HepG2 (cell line): ENCODE results near the gene SMYD4. TPM values are rescaled to one million over a fixed set of nuclear protein-coding genes. Genes with fewer than 3 reads are reported as not detected.
A peak's percentile ranks its signal among the peaks of the same experiment; 100 is the strongest.

Experiments used
- BORCS8-MEF2B ChIP-seq: sonication (generic); formaldehyde crosslinking; IDR thresholded peaks from 2 replicates; pipeline ENCODE4 v1.8.0; 2022; ENCODE audit warnings: mild to moderate bottlenecking, missing genetic modification reagents
- CC2D1A ChIP-seq: sonication (generic); formaldehyde crosslinking; IDR thresholded peaks from 2 replicates; pipeline ENCODE4 v1.8.1; 2023; ENCODE audit warnings: mild to moderate bottlenecking, missing genetic modification reagents
- CCDC6 ChIP-seq: sonication (generic); formaldehyde crosslinking; IDR thresholded peaks from 2 replicates; pipeline ENCODE4 v1.8.1; 2022; ENCODE audit warnings: mild to moderate bottlenecking, missing genetic modification reagents, moderate library complexity
- CEBPG ChIP-seq: IDR thresholded peaks from 2 replicates; pipeline ENCODE4 v1.6.1; 2016
- GATAD1 ChIP-seq: IDR thresholded peaks from 2 replicates; pipeline ENCODE4 v1.6.1; 2016; ENCODE audit warnings: missing genetic modification reagents, missing compliant biosample characterization
- HNF4A ChIP-seq: sonication (generic); formaldehyde crosslinking; IDR thresholded peaks from 2 replicates; pipeline ENCODE4 v1.4.0; 2020; ENCODE audit warnings: missing genetic modification reagents
- KAT2B ChIP-seq: fragments of 150-350 bp; IDR thresholded peaks from 2 replicates; pipeline ENCODE4 v1.6.1; 2014; ENCODE audit warnings: low read depth, low read length, borderline replicate concordance
- MAFK ChIP-seq, 2 experiments: IDR thresholded peaks in 1 of 2; conservative IDR thresholded peaks in 1 of 2; 2 replicates each; pipeline ENCODE4 v1.6.1; 2011; ENCODE audit warnings: improper control_type of control experiment in 2 of 2, low read length in 2 of 2
- NFATC3 ChIP-seq: sonication (generic); formaldehyde crosslinking; IDR thresholded peaks from 2 replicates; pipeline ENCODE4 v1.5.1; 2020; ENCODE audit warnings: mild to moderate bottlenecking, missing genetic modification reagents
- NKX3-1 ChIP-seq: sonication (generic); formaldehyde crosslinking; IDR thresholded peaks from 2 replicates; pipeline ENCODE4 v1.5.0; 2020; ENCODE audit warnings: missing genetic modification reagents
- POGZ ChIP-seq: sonication (generic); formaldehyde crosslinking; IDR thresholded peaks from 2 replicates; pipeline ENCODE4 v1.4.0; 2020; ENCODE audit warnings: mild to moderate bottlenecking, missing genetic modification reagents
- RXRA ChIP-seq: sonication (generic); formaldehyde crosslinking; IDR thresholded peaks from 2 replicates; pipeline ENCODE4 v1.5.1; 2020; ENCODE audit warnings: missing genetic modification reagents
- SOX13 ChIP-seq, 3 experiments: fragments of 450-650 bp in 1 of 3; sonication (generic) in 1 of 3; formaldehyde crosslinking in 1 of 3; IDR thresholded peaks in 2 of 3; conservative IDR thresholded peaks in 1 of 3; 2 replicates each; pipeline versions ENCODE4 v1.5.0 to v1.6.1; 2016 to 2020; ENCODE audit warnings: antibody characterized with exemption in 1 of 3, mild to moderate bottlenecking in 1 of 3, missing compliant biosample characterization in 1 of 3, missing genetic modification reagents in 1 of 3, moderate library complexity in 1 of 3
- TBL1XR1 ChIP-seq: fragments of 150-350 bp; IDR thresholded peaks from 2 replicates; pipeline ENCODE4 v1.6.1; 2014; ENCODE audit warnings: borderline replicate concordance, low read length; ENCODE audit not compliant: partially characterized antibody
- TOPORS ChIP-seq: sonication (generic); formaldehyde crosslinking; IDR thresholded peaks from 2 replicates; pipeline ENCODE4 v1.8.0; 2023; ENCODE audit warnings: mild to moderate bottlenecking, missing genetic modification reagents
- ZBTB20 ChIP-seq: sonication (generic); formaldehyde crosslinking; IDR thresholded peaks from 2 replicates; pipeline ENCODE4 v1.8.1; 2023; ENCODE audit warnings: missing genetic modification reagents, low read depth, mild to moderate bottlenecking, borderline replicate concordance
- ZMYM3 ChIP-seq: sonication (generic); formaldehyde crosslinking; IDR thresholded peaks from 2 replicates; pipeline ENCODE4 v1.5.1; 2020; ENCODE audit warnings: mild to moderate bottlenecking, missing genetic modification reagents
- ZNF234 ChIP-seq: sonication (generic); formaldehyde crosslinking; conservative IDR thresholded peaks from 2 replicates; pipeline ENCODE4 v1.5.1; 2020; ENCODE audit warnings: mild to moderate bottlenecking, missing genetic modification reagents
- ZNF343 ChIP-seq: sonication (generic); formaldehyde crosslinking; IDR thresholded peaks from 2 replicates; pipeline ENCODE4 v1.4.0; 2020; ENCODE audit warnings: mild to moderate bottlenecking, missing genetic modification reagents
- ZNF468 ChIP-seq: sonication (generic); formaldehyde crosslinking; IDR thresholded peaks from 2 replicates; pipeline ENCODE4 v1.8.0; 2022; ENCODE audit warnings: mild to moderate bottlenecking, moderate library complexity, missing genetic modification reagents
- ZNF619 ChIP-seq: sonication (generic); formaldehyde crosslinking; IDR thresholded peaks from 2 replicates; pipeline ENCODE4 v1.4.0; 2020; ENCODE audit warnings: mild to moderate bottlenecking, missing genetic modification reagents
- ZNF674 ChIP-seq: sonication (generic); formaldehyde crosslinking; IDR thresholded peaks from 2 replicates; pipeline ENCODE4 v1.5.0; 2020; ENCODE audit warnings: low read depth, mild to moderate bottlenecking, missing genetic modification reagents
- ZNF792 ChIP-seq: IDR thresholded peaks from 2 replicates; pipeline ENCODE4 v1.6.1; 2016
- polyA plus RNA-seq, 8 experiments: library from polyadenylated mRNA; depleted of rRNA in 3 of 8; stranded (reverse) in 7 of 8; unstranded in 1 of 8; fragments of >200 nt; fragmentation: Illumina TruSeq in 4 of 8; extraction: Trizol in 4 of 8; gene quantifications; 2 replicates each; pipeline versions ENCODE4 v1.2.1 to v1.2.3, GENCODE V29; 2011 to 2016; ENCODE audit warnings: low read depth in 4 of 8, missing spikeins in 1 of 8, mixed read lengths in 1 of 8; ENCODE audit not compliant: insufficient read depth in 1 of 8
- total RNA-seq, 5 experiments: library from RNA; depleted of rRNA; stranded (reverse); fragments of >200 nt; fragmentation: Illumina TruSeq; extraction: Trizol; gene quantifications; 2 replicates each; pipeline ENCODE4 v1.2.3, GENCODE V29; 2016; ENCODE audit warnings: low read depth in 1 of 5
- TF ChIP-seq, protein P1 (sequence below): sonication (generic); formaldehyde crosslinking; IDR thresholded peaks from 2 replicates; pipeline ENCODE4 v1.9.0; 2022; ENCODE audit warnings: missing genetic modification reagents, mild to moderate bottlenecking, borderline replicate concordance
- TF ChIP-seq, protein P2 (sequence below): sonication (generic); formaldehyde crosslinking; IDR thresholded peaks from 2 replicates; pipeline ENCODE4 v1.5.0; 2020; ENCODE audit warnings: missing genetic modification reagents
- TF ChIP-seq, protein P3 (sequence below): sonication (generic); formaldehyde crosslinking; IDR thresholded peaks from 2 replicates; pipeline ENCODE4 v1.8.1; 2023; ENCODE audit warnings: missing genetic modification reagents, inconsistent platforms, borderline replicate concordance
- TF ChIP-seq, protein P4 (sequence below): sonication (generic); formaldehyde crosslinking; IDR thresholded peaks from 2 replicates; pipeline ENCODE4 v1.4.0; 2020; ENCODE audit warnings: missing genetic modification reagents

The SMYD4 gene
- total and polyA plus RNA-seq, 2 of the 13 experiments (the other 11 are each of a cell fraction or from before 2014, with no cell fraction given): 7.4 to 11.3 TPM

DNA sequence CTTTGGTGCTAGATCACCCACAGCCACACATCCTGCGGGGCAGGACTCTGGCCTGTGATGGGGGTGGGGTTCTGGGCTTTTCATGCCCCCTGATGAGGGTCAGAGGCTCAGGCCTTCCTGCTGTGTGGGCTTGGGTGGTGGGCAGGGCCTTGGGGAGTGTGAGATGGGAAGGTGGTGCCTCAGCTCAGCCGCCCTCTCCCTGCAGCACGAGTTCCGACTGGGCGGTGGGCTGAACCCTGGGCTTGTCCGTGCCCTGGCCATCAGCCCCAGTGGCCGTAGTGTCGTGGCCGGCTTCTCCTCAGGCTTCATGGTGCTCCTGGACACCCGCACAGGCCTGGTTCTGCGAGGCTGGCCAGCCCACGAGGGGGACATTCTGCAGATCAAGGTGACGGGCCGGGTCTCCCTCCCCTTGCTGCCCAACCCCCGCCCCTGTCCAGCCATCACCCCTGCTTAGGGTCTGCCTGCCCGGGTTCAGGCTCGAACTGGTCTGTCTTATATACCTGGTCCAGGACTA is 93.8 kb downstream of the SMYD4 start (continued):
- TF ChIP-seq ZBTB20 (CRISPR knock-in tag) (no peak), RXRA (no peak), SOX13 (IDR thresholded peaks at IDR 0.05) (no peak), SOX13 (CRISPR knock-in tag; conservative IDR thresholded peaks at IDR 0.05 in 1 of 2, IDR thresholded peaks at IDR 0.05 in 1 of 2) (no peak), KAT2B (no peak), CCDC6 (no peak), CC2D1A (no peak), MAFK (conservative IDR thresholded peaks at IDR 0.05 in 1 of 2, IDR thresholded peaks at IDR 0.05 in 1 of 2; ENCODE audit: low read length in 2 of 2) (no peak), CEBPG (CRISPR knock-in tag) (no peak), POGZ (no peak), BORCS8-MEF2B (CRISPR knock-in tag) (no peak), ZNF468 (CRISPR knock-in tag) (no peak), HNF4A (CRISPR knock-in tag) (peak; percentile 48), ZNF234 (no peak), TOPORS (peak; percentile 19; the same call in 1 of the 2 replicates), ZNF674 (CRISPR knock-in tag) (0 out of 2 replicates have a peak, but pooled peaks have one; percentile 53), ZMYM3 (CRISPR knock-in tag) (no peak), ZNF619 (CRISPR knock-in tag) (no peak), ZNF792 (CRISPR knock-in tag) (no peak), GATAD1 (CRISPR knock-in tag) (no peak), TBL1XR1 (no peak), ZNF343 (CRISPR knock-in tag) (0 out of 2 replicates have a peak, but pooled peaks have one; percentile 54), NKX3-1 (CRISPR knock-in tag) (peak; percentile 74; the same call in 1 of the 2 replicates), NFATC3 (no peak)
- TF ChIP-seq, protein P1, sequence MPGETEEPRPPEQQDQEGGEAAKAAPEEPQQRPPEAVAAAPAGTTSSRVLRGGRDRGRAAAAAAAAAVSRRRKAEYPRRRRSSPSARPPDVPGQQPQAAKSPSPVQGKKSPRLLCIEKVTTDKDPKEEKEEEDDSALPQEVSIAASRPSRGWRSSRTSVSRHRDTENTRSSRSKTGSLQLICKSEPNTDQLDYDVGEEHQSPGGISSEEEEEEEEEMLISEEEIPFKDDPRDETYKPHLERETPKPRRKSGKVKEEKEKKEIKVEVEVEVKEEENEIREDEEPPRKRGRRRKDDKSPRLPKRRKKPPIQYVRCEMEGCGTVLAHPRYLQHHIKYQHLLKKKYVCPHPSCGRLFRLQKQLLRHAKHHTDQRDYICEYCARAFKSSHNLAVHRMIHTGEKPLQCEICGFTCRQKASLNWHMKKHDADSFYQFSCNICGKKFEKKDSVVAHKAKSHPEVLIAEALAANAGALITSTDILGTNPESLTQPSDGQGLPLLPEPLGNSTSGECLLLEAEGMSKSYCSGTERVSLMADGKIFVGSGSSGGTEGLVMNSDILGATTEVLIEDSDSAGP (CRISPR knock-in tag): no peak
- TF ChIP-seq, protein P2, sequence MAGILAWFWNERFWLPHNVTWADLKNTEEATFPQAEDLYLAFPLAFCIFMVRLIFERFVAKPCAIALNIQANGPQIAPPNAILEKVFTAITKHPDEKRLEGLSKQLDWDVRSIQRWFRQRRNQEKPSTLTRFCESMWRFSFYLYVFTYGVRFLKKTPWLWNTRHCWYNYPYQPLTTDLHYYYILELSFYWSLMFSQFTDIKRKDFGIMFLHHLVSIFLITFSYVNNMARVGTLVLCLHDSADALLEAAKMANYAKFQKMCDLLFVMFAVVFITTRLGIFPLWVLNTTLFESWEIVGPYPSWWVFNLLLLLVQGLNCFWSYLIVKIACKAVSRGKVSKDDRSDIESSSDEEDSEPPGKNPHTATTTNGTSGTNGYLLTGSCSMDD (CRISPR knock-in tag): no peak
- TF ChIP-seq, protein P3, sequence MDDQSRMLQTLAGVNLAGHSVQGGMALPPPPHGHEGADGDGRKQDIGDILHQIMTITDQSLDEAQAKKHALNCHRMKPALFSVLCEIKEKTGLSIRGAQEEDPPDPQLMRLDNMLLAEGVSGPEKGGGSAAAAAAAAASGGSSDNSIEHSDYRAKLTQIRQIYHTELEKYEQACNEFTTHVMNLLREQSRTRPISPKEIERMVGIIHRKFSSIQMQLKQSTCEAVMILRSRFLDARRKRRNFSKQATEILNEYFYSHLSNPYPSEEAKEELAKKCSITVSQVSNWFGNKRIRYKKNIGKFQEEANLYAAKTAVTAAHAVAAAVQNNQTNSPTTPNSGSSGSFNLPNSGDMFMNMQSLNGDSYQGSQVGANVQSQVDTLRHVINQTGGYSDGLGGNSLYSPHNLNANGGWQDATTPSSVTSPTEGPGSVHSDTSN (CRISPR knock-in tag): no peak
- TF ChIP-seq, protein P4, sequence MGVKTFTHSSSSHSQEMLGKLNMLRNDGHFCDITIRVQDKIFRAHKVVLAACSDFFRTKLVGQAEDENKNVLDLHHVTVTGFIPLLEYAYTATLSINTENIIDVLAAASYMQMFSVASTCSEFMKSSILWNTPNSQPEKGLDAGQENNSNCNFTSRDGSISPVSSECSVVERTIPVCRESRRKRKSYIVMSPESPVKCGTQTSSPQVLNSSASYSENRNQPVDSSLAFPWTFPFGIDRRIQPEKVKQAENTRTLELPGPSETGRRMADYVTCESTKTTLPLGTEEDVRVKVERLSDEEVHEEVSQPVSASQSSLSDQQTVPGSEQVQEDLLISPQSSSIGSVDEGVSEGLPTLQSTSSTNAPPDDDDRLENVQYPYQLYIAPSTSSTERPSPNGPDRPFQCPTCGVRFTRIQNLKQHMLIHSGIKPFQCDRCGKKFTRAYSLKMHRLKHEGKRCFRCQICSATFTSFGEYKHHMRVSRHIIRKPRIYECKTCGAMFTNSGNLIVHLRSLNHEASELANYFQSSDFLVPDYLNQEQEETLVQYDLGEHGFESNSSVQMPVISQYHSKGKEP (CRISPR knock-in tag): no peak
